ENCODE measurements around the gene EIF4EBP2. TPM values are rescaled to one million over a fixed set of nuclear protein-coding genes. Genes with fewer than 3 reads are reported as not detected.

The EIF4EBP2 gene
- polyA plus RNA-seq, 12 donors: 55.8 to 114 (median 69.6) TPM

GRCh38 chr10:70374775-70375614 is 28.9 kb upstream of the EIF4EBP2 start:
- DNase-seq: no peak

GRCh38 chr10:70376436-70377378 is 27.2 kb upstream of the EIF4EBP2 start:
- DNase-seq: no peak

GRCh38 chr10:70378122-70378521 is 25.8 kb upstream of the EIF4EBP2 start:
- no peak for DNase-seq

GRCh38 chr10:70379581-70380176 is 24.3 kb upstream of the EIF4EBP2 start:
- DNase-seq: no peak

GRCh38 chr10:70380350-70381135 is 23.4 kb upstream of the EIF4EBP2 start:
- no peak for DNase-seq

- peak; percentile 36 for DNase-seq
Measured at GRCh38 chr10:70381471-70382421, 22.2 kb upstream of the EIF4EBP2 start.

GRCh38 chr10:70391654-70392053 is 12.3 kb upstream of the EIF4EBP2 start:
- no peak for DNase-seq

GRCh38 chr10:70396140-70396539 is 7.8 kb upstream of the EIF4EBP2 start:
- no peak for DNase-seq

GRCh38 chr10:70399177-70399576 is 4.8 kb upstream of the EIF4EBP2 start:
- no peak for DNase-seq

GRCh38 chr10:70403483-70404035 is 386 bp upstream of the EIF4EBP2 start:
- no peak for DNase-seq

GRCh38 chr10:70404787-70405036 is 767 bp downstream of the EIF4EBP2 start:
- DNase-seq: peak; percentile 30

GRCh38 chr10:70405037-70405824 is 1.3 kb downstream of the EIF4EBP2 start:
- peak; percentile 82 for DNase-seq

- DNase-seq: no peak
Measured at GRCh38 chr10:70409772-70410171, 5.8 kb downstream of the EIF4EBP2 start.

GRCh38 chr10:70410608-70411007 is 6.7 kb downstream of the EIF4EBP2 start:
- DNase-seq: no peak

GRCh38 chr10:70412356-70412755 is 8.4 kb downstream of the EIF4EBP2 start:
- no peak for DNase-seq

GRCh38 chr10:70417568-70417967 is 13.6 kb downstream of the EIF4EBP2 start:
- DNase-seq: no peak

GRCh38 chr10:70418229-70418628 is 14.3 kb downstream of the EIF4EBP2 start:
- DNase-seq: no peak

- no peak for DNase-seq
Measured at GRCh38 chr10:70418713-70419112, 14.8 kb downstream of the EIF4EBP2 start.

- no peak for DNase-seq
Measured at GRCh38 chr10:70424320-70424719, 20.4 kb downstream of the EIF4EBP2 start.
